SK-N-SH (cell line): ENCODE results near the gene C1orf52. TPM values are rescaled to one million over a fixed set of nuclear protein-coding genes. Genes with fewer than 3 reads are reported as not detected.

Source experiments
- CHD2 ChIP-seq: fragments of 150-350 bp; IDR thresholded peaks from 2 replicates; pipeline ENCODE4 v1.6.1; 2018; ENCODE audit warnings: low read length; ENCODE audit not compliant: partially characterized antibody
- EP300 ChIP-seq, 2 experiments: IDR thresholded peaks; 2 replicates each; pipeline versions ENCODE4 v1.4.0 to v1.6.1; 2012; ENCODE audit warnings: borderline replicate concordance in 1 of 2, low read depth in 1 of 2, low read length in 1 of 2
- EZH2phosphoT487 ChIP-seq: fragments of 200-600 bp; sonication (generic); IDR thresholded peaks from 2 replicates; pipeline ENCODE4 v1.6.1; 2017; ENCODE audit warnings: low read depth, mixed run types, mild to moderate bottlenecking, antibody characterized with exemption, moderate library complexity, borderline replicate concordance
- FOSL2 ChIP-seq: IDR thresholded peaks from 2 replicates; pipeline ENCODE4 v1.4.0; 2012; ENCODE audit warnings: low read depth, mild to moderate bottlenecking, moderate library complexity, borderline replicate concordance
- GABPA ChIP-seq: IDR thresholded peaks from 2 replicates; pipeline ENCODE4 v1.4.0; 2012; ENCODE audit warnings: low read depth, mild to moderate bottlenecking
- IRF3 ChIP-seq: fragments of 150-350 bp; IDR thresholded peaks from 2 replicates; pipeline ENCODE4 v1.6.1; 2016; ENCODE audit warnings: mild to moderate bottlenecking, low read depth, low read length
- JUND ChIP-seq: IDR thresholded peaks from 2 replicates; pipeline ENCODE4 v1.4.0; 2012
- MAX ChIP-seq: IDR thresholded peaks from 2 replicates; pipeline ENCODE4 v1.4.0; 2012; ENCODE audit warnings: low read depth
- MEF2A ChIP-seq: IDR thresholded peaks from 2 replicates; pipeline ENCODE4 v1.4.0; 2012; ENCODE audit warnings: low read depth, borderline replicate concordance
- MXI1 ChIP-seq: IDR thresholded peaks from 2 replicates; pipeline ENCODE4 v1.6.1; 2012; ENCODE audit warnings: mild to moderate bottlenecking, low read depth, low read length, improper control_type of control experiment
- NRF1 ChIP-seq: IDR thresholded peaks from 2 replicates; pipeline ENCODE4 v1.6.1; 2012; ENCODE audit warnings: low read depth, mild to moderate bottlenecking, low read length
- POLR2AphosphoS5 ChIP-seq: IDR thresholded peaks from 2 replicates; pipeline ENCODE4 v1.6.1; 2012; ENCODE audit warnings: low read depth, low read length
- RAD21 ChIP-seq: IDR thresholded peaks from 2 replicates; pipeline ENCODE4 v1.6.1; 2012; ENCODE audit warnings: mild to moderate bottlenecking, low read length
- RCOR1 ChIP-seq: fragments of 150-350 bp; IDR thresholded peaks from 2 replicates; pipeline ENCODE4 v1.6.1; 2017; ENCODE audit warnings: antibody characterized with exemption, low read length
- REST ChIP-seq: IDR thresholded peaks from 2 replicates; pipeline ENCODE4 v1.6.1; 2012; ENCODE audit warnings: mild to moderate bottlenecking, low read depth, low read length, moderate library complexity
- RFX5 ChIP-seq: IDR thresholded peaks from 2 replicates; pipeline ENCODE4 v1.6.1; 2012; ENCODE audit warnings: mild to moderate bottlenecking, improper control_type of control experiment, low read length
- RXRA ChIP-seq: IDR thresholded peaks from 2 replicates; pipeline ENCODE4 v1.4.0; 2012; ENCODE audit warnings: low read depth, mild to moderate bottlenecking, borderline replicate concordance
- SIN3A ChIP-seq: IDR thresholded peaks from 2 replicates; pipeline ENCODE4 v1.6.1; 2012; ENCODE audit warnings: low read depth, mild to moderate bottlenecking, low read length, moderate library complexity, borderline replicate concordance
- TAF1 ChIP-seq: IDR thresholded peaks from 2 replicates; pipeline ENCODE4 v1.6.1; 2012; ENCODE audit warnings: low read depth, mild to moderate bottlenecking, low read length, moderate library complexity, borderline replicate concordance
- TCF12 ChIP-seq: IDR thresholded peaks from 2 replicates; pipeline ENCODE4 v1.4.0; 2012
- TEAD4 ChIP-seq: IDR thresholded peaks from 2 replicates; pipeline ENCODE4 v1.4.0; 2012; ENCODE audit warnings: mild to moderate bottlenecking, borderline replicate concordance; ENCODE audit not compliant: insufficient read depth
- USF1 ChIP-seq: IDR thresholded peaks from 2 replicates; pipeline ENCODE4 v1.4.0; 2012; ENCODE audit warnings: low read depth, borderline replicate concordance
- YY1 ChIP-seq: IDR thresholded peaks from 2 replicates; pipeline ENCODE4 v1.4.0; 2012; ENCODE audit warnings: low read depth, mild to moderate bottlenecking
- ZBTB33 ChIP-seq: IDR thresholded peaks from 2 replicates; pipeline ENCODE4 v1.4.0; 2012; ENCODE audit warnings: low read depth, borderline replicate concordance
- polyA plus RNA-seq, 3 experiments: library from polyadenylated mRNA; depleted of rRNA; stranded (reverse); fragments of >200 nt; gene quantifications; 2 replicates each; pipeline ENCODE4 v1.2.3, GENCODE V29; 2012

C1orf52 gene
- polyA plus RNA-seq, 1 of the 3 experiments (the other 2 are of a cell fraction): 23.4 TPM

- TF ChIP-seq REST: no peak
- no peak for TF ChIP-seq USF1
- TF ChIP-seq FOSL2: no peak
- TF ChIP-seq POLR2AphosphoS5: peak; percentile 69; the same call in 1 of the 2 replicates
- TF ChIP-seq JUND: no peak
- TF ChIP-seq MAX: no peak
- peak; percentile 98 for TF ChIP-seq NRF1
- TF ChIP-seq TAF1: peak; percentile 52; the same call in 1 of the 2 replicates
- peak; percentile 59; the same call in 1 of the 2 replicates for TF ChIP-seq MXI1
- TF ChIP-seq EP300 (IDR thresholded peaks at IDR 0.05; ENCODE audit: borderline replicate concordance in 1 of 2, low read depth in 1 of 2, low read length in 1 of 2): no peak
- TF ChIP-seq TEAD4: no peak
- TF ChIP-seq CHD2: peak; percentile 34
- no peak for TF ChIP-seq RCOR1
- TF ChIP-seq GABPA: peak; percentile 76
- TF ChIP-seq ZBTB33: no peak
- TF ChIP-seq IRF3: no peak
- TF ChIP-seq SIN3A: peak; percentile 65; the same call in 1 of the 2 replicates
- TF ChIP-seq TCF12: no peak
- TF ChIP-seq EZH2phosphoT487: no peak
- no peak for TF ChIP-seq RXRA
- no peak for TF ChIP-seq RAD21
- TF ChIP-seq MEF2A: no peak
- 0 out of 2 replicates have a peak, but pooled peaks have one; percentile 40 for TF ChIP-seq RFX5
- 0 out of 2 replicates have a peak, but pooled peaks have one; percentile 50 for TF ChIP-seq YY1
Observed at GRCh38 chr1:85276215-85276977, 16.9 kb upstream of the C1orf52 start, which contains the start of gene BCL10 (continued).
